CD4-positive, alpha-beta T cell treated with Interferon gamma for 1 hour (primary cell): Measurements from ENCODE around the gene PRKG1.

ENCODE experiments used
- DNase-seq: peaks from one replicate; pipeline ENCODE4 v3.0.0-alpha.2; 2020

Gene PRKG1

DNA sequence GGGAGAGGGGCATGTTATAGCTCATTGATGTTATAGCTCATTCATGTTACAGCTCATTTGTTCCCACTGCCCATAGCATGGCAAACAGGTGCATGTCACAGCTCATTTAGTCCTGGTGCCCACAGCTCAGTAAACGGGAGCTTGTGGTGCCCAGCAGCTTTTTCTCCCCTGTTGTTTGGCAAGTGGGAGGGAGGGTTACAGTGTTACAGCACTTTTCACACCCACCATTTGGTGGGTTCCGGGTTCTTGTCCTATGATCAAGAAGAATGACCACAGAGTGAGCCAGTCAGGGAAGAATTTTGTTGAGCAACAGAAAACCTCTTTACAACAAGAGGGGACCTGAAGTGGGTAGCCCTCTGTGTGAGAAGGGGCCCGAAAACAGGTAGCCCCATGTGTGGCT, 787.9 kb downstream of the PRKG1 start:
- DNase-seq = no peak

- no peak for DNase-seq
Observed at GRCh38 chr10:51867956-51868355, 793.7 kb downstream of the PRKG1 start.

- DNase-seq = no peak
Observed at GRCh38 chr10:51874131-51874530, 799.8 kb downstream of the PRKG1 start.

DNA sequence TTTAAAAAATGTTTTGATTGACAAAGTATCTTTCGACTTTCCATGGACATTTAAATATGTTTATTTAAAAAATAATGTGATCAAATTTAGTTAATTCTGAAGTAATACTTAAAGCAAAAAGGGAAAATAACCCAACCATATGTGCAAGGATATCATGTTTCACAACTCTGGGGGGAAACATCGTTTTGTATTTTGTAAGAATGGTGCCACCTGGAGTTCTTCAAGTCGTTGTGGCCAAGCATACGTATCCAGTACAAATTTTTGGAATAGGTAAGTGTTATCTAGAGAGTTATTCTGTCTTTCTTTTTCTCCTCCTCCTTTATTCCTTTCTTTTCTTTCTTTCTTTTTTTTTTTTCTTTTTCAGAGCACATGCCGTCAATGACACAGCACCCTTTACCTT, 801.3 kb downstream of the PRKG1 start:
- DNase-seq = no peak

GRCh38 chr10:51876503-51876902, 802.2 kb downstream of the PRKG1 start:
- DNase-seq = no peak

DNA sequence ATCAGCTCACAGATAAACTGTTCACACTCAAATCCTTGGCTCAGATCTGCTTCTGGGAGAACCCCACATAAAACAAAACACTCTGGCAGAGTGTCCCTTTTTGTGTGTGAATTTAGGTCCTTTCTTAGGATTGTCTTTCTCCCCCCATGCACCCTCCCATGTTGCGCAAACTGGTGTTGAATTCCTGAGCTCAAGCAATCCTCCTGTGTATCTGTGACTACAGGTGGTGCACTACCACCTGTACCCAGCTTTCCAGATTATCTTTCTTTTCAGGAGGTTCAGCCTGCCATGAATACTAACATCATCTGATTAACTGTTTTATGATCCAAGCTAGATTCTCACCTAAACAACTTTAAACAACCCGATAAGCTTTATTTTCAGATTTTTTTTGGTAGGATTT, 802.7 kb downstream of the PRKG1 start:
- DNase-seq = no peak

DNA sequence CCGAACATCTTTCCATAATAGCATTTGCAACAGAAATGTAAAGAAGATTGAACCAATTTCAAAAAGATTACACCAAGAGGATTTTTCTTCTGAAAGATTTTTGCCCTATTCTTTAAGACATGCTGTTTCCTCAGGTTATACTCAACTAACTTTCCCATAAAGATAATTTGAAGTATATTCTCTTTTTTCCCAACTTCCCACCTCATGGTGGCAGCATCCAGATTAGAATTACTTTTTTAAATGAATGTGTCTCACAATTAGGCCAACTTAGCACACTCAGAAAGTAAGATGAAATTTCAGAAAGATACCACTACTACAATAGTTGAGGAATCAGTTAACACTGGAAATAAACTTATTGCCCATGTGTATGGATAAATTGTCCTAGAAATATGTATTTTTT, 803.3 kb downstream of the PRKG1 start:
- DNase-seq = no peak

DNA sequence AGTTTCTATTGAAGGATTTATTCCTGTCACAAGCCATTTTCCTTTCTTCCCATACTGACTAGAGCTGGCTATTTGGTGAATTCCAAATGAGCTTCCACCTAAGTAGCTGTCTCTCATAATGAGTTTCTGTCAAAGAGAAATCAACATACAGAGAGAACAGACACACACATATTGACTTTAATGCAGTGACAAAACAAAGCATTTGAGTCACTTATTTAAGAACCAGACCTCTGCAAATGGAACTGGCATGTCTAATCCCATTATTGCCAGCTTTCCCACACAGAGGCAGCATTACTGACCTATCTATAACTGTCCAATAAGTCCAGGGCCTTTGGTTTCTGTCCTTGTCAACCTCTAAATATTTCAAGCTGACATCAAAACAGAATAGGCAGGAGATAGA, 804.4 kb downstream of the PRKG1 start:
- DNase-seq = no peak

- no peak for DNase-seq
Observed at GRCh38 chr10:51879238-51879637, 805.0 kb downstream of the PRKG1 start.

DNA sequence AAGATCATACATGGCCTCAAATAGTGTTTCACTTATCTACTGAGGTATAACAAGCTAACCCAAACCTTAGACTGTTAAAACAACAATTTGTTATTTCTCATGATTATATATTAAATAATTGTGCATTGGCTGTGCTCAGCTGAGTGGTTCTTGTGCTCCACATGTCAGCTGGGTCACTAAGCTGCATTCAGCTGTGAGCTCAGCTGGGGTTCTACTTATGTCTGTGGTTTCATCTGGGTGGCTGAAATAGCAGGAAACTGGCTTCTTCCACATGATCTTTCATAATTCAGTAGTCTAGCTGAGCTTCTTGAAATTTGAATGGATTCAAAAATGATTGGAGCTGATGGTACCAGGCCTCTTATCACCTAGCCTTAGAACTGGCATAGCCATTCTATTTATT, 806.9 kb downstream of the PRKG1 start:
- DNase-seq = no peak

- DNase-seq = no peak
Observed at GRCh38 chr10:51886438-51887068, 812.3 kb downstream of the PRKG1 start.

- no peak for DNase-seq
Observed at GRCh38 chr10:51888263-51888662, 814.0 kb downstream of the PRKG1 start.

DNA sequence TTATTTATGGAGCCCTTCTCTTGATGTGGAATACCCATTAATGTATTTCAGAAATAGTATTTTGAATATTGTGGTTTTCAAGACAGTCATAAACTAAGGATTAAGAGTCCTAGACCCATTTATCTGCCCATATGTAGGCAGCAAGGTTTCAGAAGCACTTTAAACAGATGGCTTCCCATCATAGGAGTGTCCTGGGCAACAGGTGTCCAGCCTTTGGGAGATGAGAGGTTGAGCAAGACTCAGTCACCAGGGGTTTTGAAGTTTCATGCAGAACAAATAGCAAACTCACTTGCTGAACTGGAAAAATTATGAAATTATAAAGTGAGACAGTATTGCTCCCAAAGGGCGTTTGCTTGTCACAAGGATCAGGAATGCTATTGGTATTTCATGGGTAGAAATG, 818.0 kb downstream of the PRKG1 start:
- DNase-seq = no peak

GRCh38 chr10:51892965-51893658, 818.8 kb downstream of the PRKG1 start:
- DNase-seq = no peak

DNA sequence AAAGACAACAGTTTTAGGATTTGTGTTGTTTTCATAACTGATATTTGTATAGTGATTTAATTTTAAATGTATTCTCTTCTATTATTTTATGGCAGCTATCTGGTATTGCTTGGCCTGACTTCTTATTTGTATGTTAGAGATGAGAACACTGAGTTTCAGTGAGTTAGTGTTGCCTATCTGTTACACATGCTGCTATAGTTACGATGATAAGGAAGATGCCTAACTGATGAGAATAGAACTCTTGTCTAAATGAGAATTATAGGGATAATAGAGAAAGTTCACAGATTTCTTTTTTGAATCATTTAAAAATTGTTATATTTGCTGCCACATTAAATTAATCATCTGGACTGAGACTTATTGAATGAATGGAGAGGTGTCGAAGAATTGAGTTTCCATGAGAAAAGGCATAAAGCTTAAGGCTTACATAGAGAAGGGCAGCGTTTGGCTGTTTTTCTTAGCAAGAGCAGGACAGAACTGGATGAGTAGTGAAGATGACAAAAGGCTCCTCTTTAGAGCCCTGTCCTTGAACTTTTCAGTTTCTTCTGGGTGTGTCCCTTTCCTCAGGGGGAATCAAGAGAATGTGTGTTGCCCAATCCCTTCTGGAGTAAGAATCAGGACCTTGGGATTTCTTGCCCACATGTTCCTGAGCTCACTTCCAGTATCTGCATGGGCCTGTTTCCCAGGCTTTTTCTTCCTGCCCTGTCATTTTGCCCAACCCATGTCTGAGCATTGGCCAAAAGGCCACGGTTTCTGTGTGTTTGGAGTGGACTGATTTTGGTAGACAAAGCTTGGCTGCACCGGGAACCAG, 820.7 kb downstream of the PRKG1 start:
- no peak for DNase-seq

DNA sequence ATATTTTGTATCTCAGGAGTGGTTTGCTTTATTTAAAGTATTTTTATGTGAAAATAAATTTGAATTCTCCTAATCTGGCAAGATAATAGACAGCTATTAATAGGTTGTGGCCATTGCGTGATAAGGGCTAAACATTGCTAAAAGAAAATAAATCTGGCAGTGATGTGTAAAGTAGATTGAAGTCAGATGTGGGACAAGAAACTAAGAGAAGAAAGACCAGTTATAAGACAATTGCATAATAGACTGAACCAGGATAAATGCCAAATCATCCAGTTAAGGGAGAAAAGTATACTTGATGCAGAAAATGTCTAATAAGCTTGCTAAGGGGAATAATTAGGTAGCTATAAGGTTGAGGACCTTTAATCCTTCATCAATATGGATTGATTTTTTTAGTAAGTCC, 822.6 kb downstream of the PRKG1 start:
- DNase-seq = no peak

DNA sequence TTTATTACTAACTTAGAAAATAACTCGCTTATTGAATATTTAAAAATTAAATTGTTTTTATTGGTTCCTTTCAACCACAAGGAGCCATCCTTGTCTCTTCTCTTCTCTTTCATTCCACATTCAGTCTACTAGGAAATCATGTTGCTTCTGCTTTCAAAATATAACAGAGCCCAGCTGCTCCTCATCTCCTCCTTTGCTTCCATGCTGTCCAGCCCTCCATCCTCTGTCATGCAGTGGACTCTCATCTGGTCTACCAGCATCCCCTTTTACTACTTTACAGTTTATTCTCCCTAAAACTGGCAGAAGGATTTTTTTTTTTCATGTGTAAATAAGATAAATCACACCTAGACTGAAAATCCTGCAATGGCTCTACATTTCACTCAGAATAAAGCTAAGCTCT, 823.3 kb downstream of the PRKG1 start:
- no peak for DNase-seq

GRCh38 chr10:51900180-51900579, 825.9 kb downstream of the PRKG1 start:
- no peak for DNase-seq

DNA sequence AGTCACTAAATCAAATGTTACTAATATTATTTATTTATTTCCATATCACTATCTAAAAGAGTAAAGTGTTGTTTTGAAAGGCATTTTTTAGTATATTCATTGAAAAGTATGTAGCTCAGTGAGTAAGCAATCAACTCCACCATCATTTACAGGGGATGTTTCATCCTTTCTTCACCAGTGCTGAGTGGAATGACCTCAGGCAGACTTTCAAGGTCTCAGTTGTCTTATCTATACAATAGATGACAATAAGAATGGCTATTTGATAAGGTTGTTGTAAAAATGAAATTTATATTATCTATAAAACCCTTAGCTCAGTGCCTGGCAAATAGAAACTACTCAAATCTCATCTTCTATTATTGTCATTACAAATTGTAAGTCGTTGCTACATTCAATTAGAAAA, 829.4 kb downstream of the PRKG1 start:
- DNase-seq = no peak

DNA sequence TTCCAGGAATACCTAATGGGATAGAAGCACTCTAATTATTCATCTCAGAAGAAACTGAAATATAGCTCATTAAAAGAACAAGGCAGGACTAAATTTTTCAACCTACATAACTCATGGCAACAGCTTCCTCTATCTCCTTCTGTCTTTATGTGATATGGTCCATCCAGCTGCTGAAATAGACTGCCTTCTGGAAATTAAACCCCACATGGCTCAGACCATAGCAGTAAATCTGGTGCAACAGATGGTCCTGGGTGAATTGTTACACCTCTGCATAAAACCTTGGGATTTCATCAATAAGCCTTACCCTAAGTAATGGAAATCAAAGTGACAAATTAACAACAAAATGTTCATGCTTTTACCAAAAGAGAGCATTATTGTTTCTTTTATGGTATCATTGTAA, 830.7 kb downstream of the PRKG1 start:
- DNase-seq = no peak

DNA sequence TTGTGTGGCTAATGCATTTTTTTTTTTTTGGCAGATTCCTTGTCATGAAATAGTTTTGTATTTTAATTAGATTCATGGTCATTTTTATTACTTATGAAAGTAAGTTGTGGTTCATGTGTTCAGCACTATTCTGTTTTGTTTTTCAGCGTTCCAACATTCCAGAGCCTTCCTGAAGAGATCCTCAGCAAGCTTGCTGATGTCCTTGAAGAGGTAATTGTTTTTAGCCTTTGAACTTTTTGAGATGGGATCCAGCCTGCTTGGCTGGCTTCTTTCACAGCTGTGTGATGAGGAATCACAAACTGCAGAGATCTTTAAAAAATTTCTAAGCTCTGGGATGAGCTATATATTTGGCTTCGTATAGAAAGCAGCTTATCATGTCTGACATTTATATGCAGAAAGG, 833.1 kb downstream of the PRKG1 start:
- no peak for DNase-seq

GRCh38 chr10:51910189-51910588, 835.9 kb downstream of the PRKG1 start:
- no peak for DNase-seq

DNA sequence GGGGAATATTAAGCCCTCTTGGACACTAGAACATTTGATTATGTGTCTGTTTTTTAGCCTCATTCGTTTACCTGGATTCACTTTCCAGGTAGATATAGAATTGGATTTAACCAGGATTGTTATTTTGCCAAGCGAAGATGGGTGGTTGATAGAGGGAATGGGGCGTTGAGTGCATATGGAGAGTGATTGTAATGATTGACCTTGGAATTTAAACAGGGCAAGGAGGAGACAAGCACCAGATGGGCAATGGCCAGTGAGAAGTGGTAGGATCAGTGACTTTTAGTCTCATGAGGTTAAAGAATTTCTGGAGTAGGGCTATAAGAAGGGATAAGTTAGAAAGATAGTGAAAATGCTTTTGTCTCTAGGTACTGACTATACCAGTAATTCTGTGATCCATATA, 836.3 kb downstream of the PRKG1 start:
- DNase-seq = no peak

DNA sequence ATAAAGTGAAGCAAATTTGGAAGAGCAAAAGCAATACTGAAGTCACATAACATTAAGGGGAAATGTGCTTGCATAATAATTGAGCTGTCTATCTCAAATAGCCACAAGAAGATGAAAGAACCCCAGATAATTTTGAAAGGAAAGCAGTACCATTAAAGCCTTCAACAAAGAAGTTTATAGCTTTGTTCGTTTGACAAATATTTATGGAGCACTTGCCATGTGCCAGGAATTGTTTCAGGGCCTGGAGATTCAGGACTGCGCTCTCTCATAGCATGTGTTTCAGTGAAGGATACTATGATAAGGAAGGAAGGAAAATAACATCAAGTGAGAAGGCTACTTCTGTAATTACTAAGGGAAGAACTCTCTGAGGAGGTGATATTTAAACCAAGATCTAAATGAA, 837.4 kb downstream of the PRKG1 start:
- no peak for DNase-seq
